ENCODE measurements around the gene NAA60.
A peak's percentile ranks its signal among the peaks of the same experiment; 100 is the strongest.

Gene NAA60

DNA sequence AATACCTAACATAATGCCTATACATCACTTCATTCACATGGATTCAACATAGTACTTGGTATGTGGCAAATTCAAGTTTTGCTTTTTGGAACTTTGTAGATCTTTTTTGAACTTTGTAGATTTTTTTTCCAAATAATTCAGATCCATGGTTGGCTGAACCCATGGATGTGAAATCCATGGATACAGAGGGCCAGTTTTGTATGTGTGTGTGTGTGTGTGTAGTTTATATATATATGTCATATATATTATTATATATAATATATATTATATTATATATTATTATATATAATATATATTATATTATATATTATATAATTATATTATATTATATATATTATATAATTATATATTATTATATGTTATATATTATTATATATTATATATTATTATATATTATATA is 85.7 kb downstream of the NAA60 start:
- no peak overlapping the region for H3K23ac ChIP-seq (ENCODE audit: low read length)
- H3K27me3 ChIP-seq (ENCODE audit: insufficient read depth, low read length, poor library complexity) = no peaks in the 10 kb centered on the region
- no peak for DNase-seq
- no peak overlapping the region for H3K9ac ChIP-seq (ENCODE audit: low read length)
- H4K8ac ChIP-seq (ENCODE audit: low read depth, low read length) = no peak overlapping the region
- H3K4me1 ChIP-seq (ENCODE audit: control insufficient read depth, low read depth, low read length) = no peaks in the 10 kb centered on the region
- H2BK120ac ChIP-seq (ENCODE audit: low read depth, low read length) = no peak overlapping the region
- no peak overlapping the region for H2BK15ac ChIP-seq (replicated peaks; ENCODE audit: low read depth)
- no peak overlapping the region for H3K4ac ChIP-seq (ENCODE audit: low read depth, low read length)
- H4K5ac ChIP-seq (ENCODE audit: low read length) = no peak overlapping the region
- H3K36me3 ChIP-seq (ENCODE audit: control insufficient read depth, insufficient read depth, low read length) = peaks cover 4% of the 10 kb centered on the region
- no peak overlapping the region for H3K4me2 ChIP-seq (ENCODE audit: low read length)
- no peaks in the 10 kb centered on the region for H3K79me1 ChIP-seq (ENCODE audit: low read length)
- H3K18ac ChIP-seq (ENCODE audit: low read length) = no peak overlapping the region
- no peak overlapping the region for H3K27ac ChIP-seq (ENCODE audit: low read depth, low read length)
- H3K79me2 ChIP-seq (ENCODE audit: control insufficient read depth, insufficient read depth, low read length) = no peaks in the 10 kb centered on the region
- no peak overlapping the region for H3K56ac ChIP-seq (ENCODE audit: low read length)
- H3K4me3 ChIP-seq (ENCODE audit: low read length) = no peak overlapping the region
- H2AK5ac ChIP-seq (ENCODE audit: low read length) = no peak overlapping the region
- H2BK5ac ChIP-seq (ENCODE audit: low read length) = no peak overlapping the region

DNA sequence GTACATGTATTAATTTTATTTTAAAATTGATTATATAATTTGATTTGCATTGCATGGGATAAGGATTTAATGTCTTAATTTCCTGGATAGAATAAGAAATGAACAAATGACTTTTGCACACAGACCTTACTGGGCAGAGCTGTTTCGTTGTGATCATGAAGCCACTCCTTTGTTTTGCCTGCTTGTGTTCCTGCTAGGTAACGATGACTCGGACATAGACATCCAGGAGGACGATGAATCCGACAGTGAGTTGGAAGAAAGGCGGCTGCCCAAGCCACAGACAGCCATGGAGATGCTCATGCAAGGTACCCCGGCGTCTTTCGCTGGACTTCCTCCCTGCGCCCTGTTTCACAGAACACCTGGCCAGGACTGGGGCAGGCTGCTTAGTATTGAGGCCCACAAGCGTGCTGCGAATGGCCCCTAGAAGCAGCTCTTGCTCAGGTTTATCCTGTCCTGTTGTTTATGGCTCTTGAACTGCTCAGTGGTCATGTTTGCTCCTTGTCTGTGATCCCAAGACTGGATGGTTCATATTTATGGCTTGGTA is 87.0 kb downstream of the NAA60 start:
- H3K4me3 ChIP-seq (ENCODE audit: low read length) = no peak overlapping the region
- no peak overlapping the region for H2BK15ac ChIP-seq (replicated peaks; ENCODE audit: low read depth)
- H3K27me3 ChIP-seq (ENCODE audit: insufficient read depth, low read length, poor library complexity) = no peaks in the 10 kb centered on the region
- no peak overlapping the region for H2BK5ac ChIP-seq (ENCODE audit: low read length)
- H3K56ac ChIP-seq (ENCODE audit: low read length) = no peak overlapping the region
- H3K18ac ChIP-seq (ENCODE audit: low read length) = no peak overlapping the region
- no CpG with 5 or more reads among the region's 12 CpGs for WGBS (ENCODE audit: extremely low coverage, insufficient coverage, low lambda C conversion rate)
- no peak overlapping the region for H3K9ac ChIP-seq (ENCODE audit: low read length)
- no peak overlapping the region for H4K5ac ChIP-seq (ENCODE audit: low read length)
- H3K23ac ChIP-seq (ENCODE audit: low read length) = no peak overlapping the region
- no peaks in the 10 kb centered on the region for H3K4me1 ChIP-seq (ENCODE audit: control insufficient read depth, low read depth, low read length)
- H3K27ac ChIP-seq (ENCODE audit: low read depth, low read length) = no peak overlapping the region
- no peaks in the 10 kb centered on the region for H3K79me2 ChIP-seq (ENCODE audit: control insufficient read depth, insufficient read depth, low read length)
- H4K8ac ChIP-seq (ENCODE audit: low read depth, low read length) = no peak overlapping the region
- H3K4me2 ChIP-seq (ENCODE audit: low read length) = no peak overlapping the region
- no peaks in the 10 kb centered on the region for H3K79me1 ChIP-seq (ENCODE audit: low read length)
- no peak overlapping the region for H2AK5ac ChIP-seq (ENCODE audit: low read length)
- no peak overlapping the region for H2BK120ac ChIP-seq (ENCODE audit: low read depth, low read length)
- H3K36me3 ChIP-seq (ENCODE audit: control insufficient read depth, insufficient read depth, low read length) = peaks cover 4% of the 10 kb centered on the region
- no peak overlapping the region for H3K4ac ChIP-seq (ENCODE audit: low read depth, low read length)
- peak; percentile 10 for DNase-seq

DNA sequence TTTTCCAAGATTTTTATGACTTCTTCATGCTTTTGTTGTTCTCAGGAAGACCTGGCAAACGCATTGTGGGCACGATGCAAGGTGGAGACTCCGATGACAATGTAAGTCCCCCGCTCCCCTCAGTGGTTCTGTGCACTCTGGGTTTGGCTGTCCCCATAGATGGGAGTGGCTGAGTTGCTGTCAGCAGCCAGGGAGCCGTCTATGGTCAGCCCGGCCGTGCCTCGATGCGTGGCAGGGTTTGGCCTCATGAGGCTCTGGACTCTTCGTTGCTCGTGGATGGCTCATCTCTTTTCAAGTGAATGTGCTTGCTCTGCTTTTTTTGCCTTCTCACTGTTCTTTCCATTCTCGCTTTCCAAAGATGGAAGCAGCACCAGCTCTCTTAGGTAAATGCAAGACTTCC is 89.3 kb downstream of the NAA60 start:
- H3K27me3 ChIP-seq (ENCODE audit: insufficient read depth, low read length, poor library complexity) = no peaks in the 10 kb centered on the region
- H3K23ac ChIP-seq (ENCODE audit: low read length) = no peak overlapping the region
- no CpG with 5 or more reads among the region's 12 CpGs for WGBS (ENCODE audit: extremely low coverage, insufficient coverage, low lambda C conversion rate)
- H2BK15ac ChIP-seq (replicated peaks; ENCODE audit: low read depth) = no peak overlapping the region
- DNase-seq = no peak
- no peak overlapping the region for H4K8ac ChIP-seq (ENCODE audit: low read depth, low read length)
- H4K5ac ChIP-seq (ENCODE audit: low read length) = no peak overlapping the region
- H3K4me2 ChIP-seq (ENCODE audit: low read length) = no peak overlapping the region
- H3K27ac ChIP-seq (ENCODE audit: low read depth, low read length) = no peak overlapping the region
- H3K79me2 ChIP-seq (ENCODE audit: control insufficient read depth, insufficient read depth, low read length) = no peaks in the 10 kb centered on the region
- no peak overlapping the region for H3K4ac ChIP-seq (ENCODE audit: low read depth, low read length)
- no peak overlapping the region for H2BK5ac ChIP-seq (ENCODE audit: low read length)
- H3K79me1 ChIP-seq (ENCODE audit: low read length) = no peaks in the 10 kb centered on the region
- H3K4me1 ChIP-seq (ENCODE audit: control insufficient read depth, low read depth, low read length) = no peaks in the 10 kb centered on the region
- no peak overlapping the region for H3K4me3 ChIP-seq (ENCODE audit: low read length)
- no peak overlapping the region for H3K9ac ChIP-seq (ENCODE audit: low read length)
- H3K18ac ChIP-seq (ENCODE audit: low read length) = no peak overlapping the region
- no peak overlapping the region for H2AK5ac ChIP-seq (ENCODE audit: low read length)
- H2BK120ac ChIP-seq (ENCODE audit: low read depth, low read length) = no peak overlapping the region
- peaks cover 4% of the 10 kb centered on the region for H3K36me3 ChIP-seq (ENCODE audit: control insufficient read depth, insufficient read depth, low read length)
- H3K56ac ChIP-seq (ENCODE audit: low read length) = no peak overlapping the region

DNA sequence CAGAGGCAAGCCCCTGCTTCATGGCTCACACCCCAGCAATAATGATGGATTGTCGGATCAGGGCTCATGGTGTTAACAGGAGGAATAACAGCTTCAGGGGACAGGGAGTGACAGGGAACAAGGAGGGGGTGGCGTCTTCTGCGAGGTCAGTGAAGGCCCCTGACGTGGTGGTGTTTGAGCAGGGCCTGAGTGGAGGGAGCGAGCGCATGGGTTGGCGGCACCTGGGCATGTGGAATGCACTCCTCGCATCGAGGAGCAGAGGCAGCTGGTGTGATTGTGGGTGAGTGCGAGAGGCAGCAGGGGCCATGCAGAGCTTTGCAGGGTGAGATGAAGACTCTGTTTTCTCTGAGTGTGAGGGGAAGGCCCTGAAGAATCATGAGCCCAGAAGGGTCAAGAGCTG is 90.6 kb downstream of the NAA60 start:
- WGBS (ENCODE audit: extremely low coverage, insufficient coverage, low lambda C conversion rate) = no CpG with 5 or more reads among the region's 10 CpGs
- Histone ChIP-seq H3K27me3 (ENCODE audit: insufficient read depth, low read length, poor library complexity) (no peaks in the 10 kb centered on the region), H3K18ac (ENCODE audit: low read length) (no peak overlapping the region), H3K4me1 (ENCODE audit: control insufficient read depth, low read depth, low read length) (no peaks in the 10 kb centered on the region), H3K4ac (ENCODE audit: low read depth, low read length) (no peak overlapping the region), H4K8ac (ENCODE audit: low read depth, low read length) (no peak overlapping the region), H3K79me2 (ENCODE audit: control insufficient read depth, insufficient read depth, low read length) (no peaks in the 10 kb centered on the region), H3K36me3 (ENCODE audit: control insufficient read depth, insufficient read depth, low read length) (peaks cover 4% of the 10 kb centered on the region), H3K79me1 (ENCODE audit: low read length) (no peaks in the 10 kb centered on the region), H3K56ac (ENCODE audit: low read length) (no peak overlapping the region), H2AK5ac (ENCODE audit: low read length) (no peak overlapping the region), H2BK15ac (replicated peaks; ENCODE audit: low read depth) (no peak overlapping the region), H2BK5ac (ENCODE audit: low read length) (no peak overlapping the region), H3K27ac (ENCODE audit: low read depth, low read length) (no peak overlapping the region), H4K5ac (ENCODE audit: low read length) (no peak overlapping the region), H2BK120ac (ENCODE audit: low read depth, low read length) (no peak overlapping the region), H3K9ac (ENCODE audit: low read length) (no peak overlapping the region), H3K4me3 (ENCODE audit: low read length) (no peak overlapping the region), H3K4me2 (ENCODE audit: low read length) (no peak overlapping the region), H3K23ac (ENCODE audit: low read length) (no peak overlapping the region)
- DNase-seq = no peak

DNA sequence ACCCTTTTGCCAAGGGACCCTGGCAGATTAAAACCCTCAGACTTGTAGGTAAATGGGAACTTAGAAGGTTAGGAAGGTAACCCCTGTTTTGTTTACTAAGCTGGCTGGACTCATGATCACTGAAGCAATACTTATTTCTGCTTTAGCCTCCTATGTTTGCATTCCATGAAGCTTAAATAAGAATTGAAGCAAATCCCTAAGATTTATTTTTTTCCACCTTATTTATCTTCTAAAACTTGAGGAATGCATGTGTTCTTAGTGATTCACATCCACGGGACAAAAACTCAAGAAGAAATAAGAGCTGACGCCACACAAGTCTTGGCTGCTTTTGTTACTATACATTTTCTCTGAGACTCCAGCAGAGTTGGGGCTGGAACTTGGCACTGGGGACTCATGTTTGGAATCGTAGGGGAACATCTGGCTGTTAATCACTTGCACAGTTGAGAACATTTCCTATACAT is 92.8 kb downstream of the NAA60 start:
- no peak overlapping the region for H4K8ac ChIP-seq (ENCODE audit: low read depth, low read length)
- no peak overlapping the region for H3K4me3 ChIP-seq (ENCODE audit: low read length)
- no peak overlapping the region for H3K23ac ChIP-seq (ENCODE audit: low read length)
- no peaks in the 10 kb centered on the region for H3K4me1 ChIP-seq (ENCODE audit: control insufficient read depth, low read depth, low read length)
- H3K9ac ChIP-seq (ENCODE audit: low read length) = no peak overlapping the region
- no peak overlapping the region for H3K4me2 ChIP-seq (ENCODE audit: low read length)
- WGBS (ENCODE audit: extremely low coverage, insufficient coverage, low lambda C conversion rate) = no CpG with 5 or more reads among the region's 3 CpGs
- no peak overlapping the region for H3K56ac ChIP-seq (ENCODE audit: low read length)
- no peak overlapping the region for H2BK120ac ChIP-seq (ENCODE audit: low read depth, low read length)
- H3K18ac ChIP-seq (ENCODE audit: low read length) = no peak overlapping the region
- H3K79me2 ChIP-seq (ENCODE audit: control insufficient read depth, insufficient read depth, low read length) = no peaks in the 10 kb centered on the region
- no peak for DNase-seq
- H3K27ac ChIP-seq (ENCODE audit: low read depth, low read length) = no peak overlapping the region
- H4K5ac ChIP-seq (ENCODE audit: low read length) = no peak overlapping the region
- H3K27me3 ChIP-seq (ENCODE audit: insufficient read depth, low read length, poor library complexity) = no peaks in the 10 kb centered on the region
- H3K79me1 ChIP-seq (ENCODE audit: low read length) = no peaks in the 10 kb centered on the region
- no peak overlapping the region for H3K4ac ChIP-seq (ENCODE audit: low read depth, low read length)
- H2AK5ac ChIP-seq (ENCODE audit: low read length) = no peak overlapping the region
- H3K36me3 ChIP-seq (ENCODE audit: control insufficient read depth, insufficient read depth, low read length) = no peaks in the 10 kb centered on the region
- H2BK15ac ChIP-seq (replicated peaks; ENCODE audit: low read depth) = no peak overlapping the region
- no peak overlapping the region for H2BK5ac ChIP-seq (ENCODE audit: low read length)
